IMR-90 (cell line): Measurements from ENCODE around the gene WIPI1.

Source experiments
- BHLHE40 ChIP-seq: fragments of 150-350 bp; IDR thresholded peaks from 2 replicates; pipeline ENCODE4 v1.6.1; 2016; ENCODE audit warnings: mild to moderate bottlenecking, low read depth, low read length
- CEBPB ChIP-seq: IDR thresholded peaks from 2 replicates; pipeline ENCODE4 v1.6.1; 2012; ENCODE audit warnings: low read depth, low read length, improper control_type of control experiment
- CHD1 ChIP-seq: IDR thresholded peaks from 2 replicates; pipeline ENCODE4 v1.6.1; 2012; ENCODE audit warnings: low read depth, low read length, improper control_type of control experiment
- MAFK ChIP-seq: IDR thresholded peaks from 2 replicates; pipeline ENCODE4 v1.6.1; 2012; ENCODE audit warnings: low read depth, low read length, improper control_type of control experiment
- POLR2A ChIP-seq: IDR thresholded peaks from 2 replicates; pipeline ENCODE4 v1.6.1; 2012; ENCODE audit warnings: mild to moderate bottlenecking, low read depth, low read length
- RAD21 ChIP-seq: IDR thresholded peaks from 2 replicates; pipeline ENCODE4 v1.6.1; 2012; ENCODE audit warnings: low read length, improper control_type of control experiment
- RCOR1 ChIP-seq: IDR thresholded peaks from 2 replicates; pipeline ENCODE4 v1.6.1; 2012; ENCODE audit warnings: mild to moderate bottlenecking, low read length, improper control_type of control experiment; ENCODE audit not compliant: insufficient replicate concordance
- RFX5 ChIP-seq: IDR thresholded peaks from 2 replicates; pipeline ENCODE4 v1.8.0; 2012; ENCODE audit warnings: low read depth, mild to moderate bottlenecking, low read length, moderate library complexity
- TF ChIP-seq, protein P1 (sequence below): conservative IDR thresholded peaks from 2 replicates; pipeline ENCODE4 v1.5.1; 2012; ENCODE audit warnings: mild to moderate bottlenecking, low read depth, low read length, improper control_type of control experiment
- TF ChIP-seq, protein P2 (sequence below): fragments of 150-350 bp; IDR thresholded peaks from 2 replicates; pipeline ENCODE4 v1.6.1; 2016; ENCODE audit warnings: low read depth, mild to moderate bottlenecking, low read length, moderate library complexity, borderline replicate concordance

DNA sequence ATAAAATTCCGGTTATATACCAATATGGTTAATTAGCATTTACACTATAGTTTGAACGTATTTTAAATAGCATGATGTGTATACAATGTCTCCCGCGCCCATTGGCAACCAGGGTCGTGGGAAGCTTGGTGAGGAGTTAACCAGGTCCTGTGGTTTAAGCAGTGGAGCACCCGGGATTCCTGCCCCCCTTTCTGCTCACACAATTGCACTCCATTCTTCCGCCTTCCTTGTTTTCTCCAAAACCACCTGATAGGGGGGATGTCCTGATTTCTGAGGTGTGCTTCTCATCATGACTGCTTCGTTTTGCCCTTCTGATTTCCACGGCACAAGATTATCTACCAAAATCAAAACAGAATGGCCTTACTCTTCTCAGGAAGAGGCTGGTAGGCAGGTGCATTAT lies 35.8 kb downstream of the WIPI1 start:
- no peak for TF ChIP-seq RAD21
- TF ChIP-seq, protein P1, sequence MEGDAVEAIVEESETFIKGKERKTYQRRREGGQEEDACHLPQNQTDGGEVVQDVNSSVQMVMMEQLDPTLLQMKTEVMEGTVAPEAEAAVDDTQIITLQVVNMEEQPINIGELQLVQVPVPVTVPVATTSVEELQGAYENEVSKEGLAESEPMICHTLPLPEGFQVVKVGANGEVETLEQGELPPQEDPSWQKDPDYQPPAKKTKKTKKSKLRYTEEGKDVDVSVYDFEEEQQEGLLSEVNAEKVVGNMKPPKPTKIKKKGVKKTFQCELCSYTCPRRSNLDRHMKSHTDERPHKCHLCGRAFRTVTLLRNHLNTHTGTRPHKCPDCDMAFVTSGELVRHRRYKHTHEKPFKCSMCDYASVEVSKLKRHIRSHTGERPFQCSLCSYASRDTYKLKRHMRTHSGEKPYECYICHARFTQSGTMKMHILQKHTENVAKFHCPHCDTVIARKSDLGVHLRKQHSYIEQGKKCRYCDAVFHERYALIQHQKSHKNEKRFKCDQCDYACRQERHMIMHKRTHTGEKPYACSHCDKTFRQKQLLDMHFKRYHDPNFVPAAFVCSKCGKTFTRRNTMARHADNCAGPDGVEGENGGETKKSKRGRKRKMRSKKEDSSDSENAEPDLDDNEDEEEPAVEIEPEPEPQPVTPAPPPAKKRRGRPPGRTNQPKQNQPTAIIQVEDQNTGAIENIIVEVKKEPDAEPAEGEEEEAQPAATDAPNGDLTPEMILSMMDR = no peak
- no peak for TF ChIP-seq POLR2A
- no peak for TF ChIP-seq MAFK
- no peak for TF ChIP-seq CHD1
- TF ChIP-seq CEBPB = no peak
- no peak for TF ChIP-seq RCOR1
- TF ChIP-seq BHLHE40 = no peak
- TF ChIP-seq, protein P2, sequence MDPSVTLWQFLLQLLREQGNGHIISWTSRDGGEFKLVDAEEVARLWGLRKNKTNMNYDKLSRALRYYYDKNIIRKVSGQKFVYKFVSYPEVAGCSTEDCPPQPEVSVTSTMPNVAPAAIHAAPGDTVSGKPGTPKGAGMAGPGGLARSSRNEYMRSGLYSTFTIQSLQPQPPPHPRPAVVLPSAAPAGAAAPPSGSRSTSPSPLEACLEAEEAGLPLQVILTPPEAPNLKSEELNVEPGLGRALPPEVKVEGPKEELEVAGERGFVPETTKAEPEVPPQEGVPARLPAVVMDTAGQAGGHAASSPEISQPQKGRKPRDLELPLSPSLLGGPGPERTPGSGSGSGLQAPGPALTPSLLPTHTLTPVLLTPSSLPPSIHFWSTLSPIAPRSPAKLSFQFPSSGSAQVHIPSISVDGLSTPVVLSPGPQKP = no peak
- no peak for TF ChIP-seq RFX5
